GM23248 (cell line): ENCODE data around the gene NPAS3.

Source experiments
- EZH2 ChIP-seq: fragments of 200-600 bp; sonication (generic); IDR thresholded peaks from 2 replicates; pipeline ENCODE4 v1.6.1; 2018; ENCODE audit warnings: antibody characterized with exemption, mild to moderate bottlenecking; ENCODE audit not compliant: insufficient read depth, poor library complexity, severe bottlenecking
- EZH2phosphoT487 ChIP-seq: fragments of 200-600 bp; sonication (generic); IDR thresholded peaks from 2 replicates; pipeline ENCODE4 v1.6.1; 2018; ENCODE audit warnings: antibody characterized with exemption, moderate library complexity, mild to moderate bottlenecking, low read depth; ENCODE audit not compliant: insufficient read depth

- TF ChIP-seq EZH2 (no peak), EZH2phosphoT487 (no peak)
These were observed 376.5 kb downstream of the NPAS3 start for GRCh38 chr14:33315217-33315616.
